ENCODE results near the gene SPOCK1.
"Not testable (repeated sequence)": the region's sequence is repeated elsewhere in the genome, so short reads cannot be mapped to it uniquely, and the experiment has no call there.

The SPOCK1 gene

GRCh38 chr5:137264041-137264440 is 235.1 kb downstream of the SPOCK1 start:
- POLR2A ChIA-PET, result interaction anchor here (0.7 to 1.7 kb wide), 2 partner anchors 78 to 227 kb away, joined by 3 read pairs; no protein-coding TSS in a partner anchor
- CTCF ChIA-PET, result no interaction called here
- H3K4me3 ChIP-seq (ENCODE audit: low read depth, low read length), result no peak overlapping the region
- TF ChIP-seq CTCF (IDR thresholded peaks at IDR 0.05; ENCODE audit: insufficient read depth, low read length, missing control alignments), result no peak
- no peak for DNase-seq (ENCODE audit: low read depth, low spot score)

GRCh38 chr5:137263371-137264005 is 235.6 kb downstream of the SPOCK1 start:
- ChIA-PET POLR2A (interaction anchor here (1.7 kb wide), 1 partner anchor 228 kb away, joined by 3 read pairs; no protein-coding TSS in a partner anchor), CTCF (no interaction called here)
- DNase-seq (ENCODE audit: low read depth, low spot score), result no peak
- no peak overlapping the region for H3K4me3 ChIP-seq (ENCODE audit: low read depth, low read length)
- no peak for TF ChIP-seq CTCF (IDR thresholded peaks at IDR 0.05; ENCODE audit: insufficient read depth, low read length, missing control alignments)

- no peak for TF ChIP-seq CTCF (IDR thresholded peaks at IDR 0.05; ENCODE audit: insufficient read depth, low read length, missing control alignments)
- ChIA-PET POLR2A (interaction anchor here (0.6 kb wide), 1 partner anchor 794 kb away, joined by 4 read pairs; no protein-coding TSS in a partner anchor), CTCF (no interaction called here)
- H3K4me3 ChIP-seq (ENCODE audit: low read depth, low read length), result no peak overlapping the region
- no peak for DNase-seq (ENCODE audit: low read depth, low spot score)
These were observed 236.3 kb downstream of the SPOCK1 start for GRCh38 chr5:137262818-137263217.

GRCh38 chr5:137260820-137261695 is 238.1 kb downstream of the SPOCK1 start:
- H3K4me3 ChIP-seq (ENCODE audit: low read depth, low read length), result no peak overlapping the region
- DNase-seq (ENCODE audit: low read depth, low spot score), result no peak
- POLR2A ChIA-PET, result no interaction called here
- CTCF ChIA-PET, result interaction anchor here (1.2 kb wide), 1 partner anchor 238 kb away, joined by 4 read pairs; the partner anchor contains the start of gene SPOCK1
- no peak for TF ChIP-seq CTCF (IDR thresholded peaks at IDR 0.05; ENCODE audit: insufficient read depth, low read length, missing control alignments)

GRCh38 chr5:137259115-137259514 is 240.0 kb downstream of the SPOCK1 start:
- CTCF ChIA-PET; POLR2A ChIA-PET; DNase-seq (ENCODE audit: low read depth, low spot score); H3K4me3 ChIP-seq (ENCODE audit: low read depth, low read length): not testable (repeated sequence)

- no peak overlapping the region for H3K4me3 ChIP-seq (ENCODE audit: low read depth, low read length)
- no peak for TF ChIP-seq CTCF (IDR thresholded peaks at IDR 0.05; ENCODE audit: insufficient read depth, low read length, missing control alignments)
- POLR2A ChIA-PET, result no interaction called here
- CTCF ChIA-PET, result interaction anchor here (1.0 kb wide), 1 partner anchor 65 kb away, joined by 4 read pairs; no protein-coding TSS in a partner anchor
- DNase-seq (ENCODE audit: low read depth, low spot score), result peak; percentile 46
These were observed 244.7 kb downstream of the SPOCK1 start for GRCh38 chr5:137254119-137255090.
